GM21360 (cell line): ENCODE measurements around the gene ST7L.

Source experiments
- ATAC-seq: cut with Tn5 transposase; IDR thresholded peaks from one replicate; pipeline ENCODE4 v1.9.1; 2021; ENCODE audit warnings: mild to moderate bottlenecking, moderate library complexity; ENCODE audit not compliant: unreplicated experiment

ST7L gene

DNA sequence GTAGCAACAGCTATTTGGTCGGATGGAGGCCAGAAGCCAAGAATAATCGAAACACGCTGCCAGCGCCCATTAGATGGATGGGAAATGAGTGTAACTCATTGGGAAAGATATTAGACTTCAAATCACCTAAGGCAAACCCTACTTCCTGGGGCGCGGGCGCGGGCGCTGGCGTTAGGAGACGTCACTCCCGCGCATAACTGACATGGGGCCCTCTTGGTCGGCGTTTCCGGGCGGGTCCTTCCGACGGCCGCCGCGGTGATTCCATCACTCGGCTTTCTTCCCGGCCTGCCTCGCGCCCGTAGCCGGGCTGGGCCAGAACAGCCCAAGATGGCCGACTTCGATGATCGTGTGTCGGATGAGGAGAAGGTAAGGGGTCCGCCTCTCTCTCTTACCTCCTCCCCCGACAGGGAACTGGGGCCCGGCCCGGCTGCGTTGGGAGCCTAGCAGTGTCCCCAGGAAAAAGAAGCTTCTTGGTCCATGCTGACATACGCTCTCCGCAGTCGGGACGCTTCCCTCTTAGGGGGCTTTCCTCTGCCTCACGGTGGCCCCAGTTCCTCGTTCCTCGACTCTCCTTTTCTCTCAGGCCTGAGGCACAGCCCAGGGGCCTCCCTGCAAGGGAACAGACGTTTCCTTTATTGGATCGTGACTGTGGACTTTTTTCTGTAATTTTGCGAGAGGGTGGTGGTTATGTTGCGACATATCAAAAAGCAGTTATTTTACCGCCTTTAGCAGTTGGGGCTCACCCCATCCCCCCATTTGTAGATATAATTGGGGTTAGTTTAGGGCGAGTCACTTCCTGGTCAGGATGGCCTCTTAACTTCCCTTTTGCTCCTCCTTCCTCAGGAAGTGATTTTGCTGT, 806 bp upstream of the ST7L start, which contains the start of gene CAPZA1:
TSS of gene CAPZA1 (plus strand) at position 315 of the 859 bp plus-strand sequence. CDS start at position 328, 13 bp downstream.
- ATAC-seq = peak; percentile 76

DNA sequence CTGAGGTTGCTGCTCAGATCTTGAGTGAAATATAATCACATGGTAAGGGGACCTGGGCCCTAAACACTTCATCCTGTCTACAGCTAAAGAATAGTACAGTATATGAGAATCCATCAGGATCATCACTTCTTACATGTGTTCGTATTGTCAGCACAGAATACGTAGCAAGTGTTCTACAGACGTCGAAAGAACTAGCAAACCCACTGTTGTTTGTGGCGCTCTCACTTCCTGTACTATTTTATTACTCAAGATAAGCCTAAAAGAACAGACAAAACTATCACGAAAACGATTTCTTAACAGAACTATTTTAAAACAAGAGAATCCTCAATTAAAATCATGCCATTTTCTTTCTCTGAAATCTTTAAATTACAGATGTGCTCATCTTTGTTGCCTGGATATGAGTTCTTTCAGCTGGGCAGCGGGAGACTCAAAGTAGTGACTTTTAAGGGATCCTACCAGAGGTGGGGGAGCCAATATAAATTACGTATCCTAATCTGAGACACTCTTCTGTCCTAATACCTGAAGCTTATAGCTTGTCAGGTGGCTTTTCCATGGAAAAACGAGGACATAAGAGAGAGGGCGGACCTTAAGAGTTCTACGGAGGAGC, 724 bp downstream of the ST7L start:
- ATAC-seq = no peak

DNA sequence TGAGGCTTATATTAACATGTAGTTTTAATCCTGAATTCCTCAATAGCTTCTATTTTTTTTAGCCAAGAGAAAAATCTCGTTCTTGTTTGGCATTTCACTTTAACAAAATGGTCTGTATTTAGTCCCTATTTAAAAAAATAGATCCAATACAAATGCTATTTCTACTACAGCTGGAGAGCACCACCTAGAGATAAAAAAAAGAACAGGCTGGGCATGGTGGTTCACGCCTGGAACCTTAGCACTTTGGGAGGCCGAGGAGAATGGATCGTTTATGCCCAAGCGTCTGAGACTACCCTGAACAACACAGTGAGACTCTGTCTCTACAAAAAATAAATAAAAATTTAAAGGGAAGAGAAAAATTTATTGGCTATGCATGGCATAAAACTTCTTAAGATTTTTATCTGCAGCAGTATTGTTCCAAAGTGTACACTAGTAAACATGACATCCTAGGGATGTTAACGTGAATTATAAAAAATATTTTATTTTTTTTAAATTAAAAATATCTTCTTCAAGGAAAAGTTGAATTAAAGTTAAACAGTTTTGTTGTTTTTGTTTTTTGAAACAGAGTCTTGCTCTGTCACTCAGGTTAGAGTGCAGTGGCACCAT, 4.4 kb downstream of the ST7L start:
- ATAC-seq = no peak

DNA sequence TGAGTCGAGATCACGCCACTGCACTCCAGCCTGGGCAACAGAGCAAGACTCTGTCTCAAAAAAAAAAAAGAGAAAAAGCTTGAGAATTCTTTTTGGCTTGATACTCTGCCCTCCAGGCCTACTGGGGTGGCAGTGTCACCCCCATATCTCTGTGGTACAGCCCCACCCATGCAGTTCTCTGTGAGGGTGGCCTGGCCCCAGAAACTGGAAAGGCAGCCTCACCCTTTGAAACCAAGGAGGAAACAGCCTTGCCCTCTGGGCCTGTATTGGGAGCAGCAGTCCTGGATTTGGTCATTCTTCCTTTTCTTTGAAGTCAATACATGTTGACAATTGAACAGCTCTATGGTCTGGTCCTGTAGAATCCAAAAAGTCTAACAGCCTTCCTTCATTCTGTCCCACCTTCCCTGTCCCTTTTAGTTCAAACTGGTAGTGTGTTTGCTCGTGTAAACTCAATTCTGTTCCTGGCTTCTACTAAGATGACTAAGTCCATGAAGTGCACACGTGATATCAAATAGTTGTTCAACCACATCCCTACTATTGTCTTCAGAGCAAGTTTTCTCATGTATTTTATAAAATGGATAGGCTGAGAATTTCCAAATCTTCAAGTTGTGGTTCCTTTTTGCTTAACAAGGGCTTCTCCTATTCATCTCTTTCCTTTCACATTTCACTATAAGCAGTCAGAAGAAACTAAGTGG, 13.2 kb downstream of the ST7L start:
- no peak for ATAC-seq

DNA sequence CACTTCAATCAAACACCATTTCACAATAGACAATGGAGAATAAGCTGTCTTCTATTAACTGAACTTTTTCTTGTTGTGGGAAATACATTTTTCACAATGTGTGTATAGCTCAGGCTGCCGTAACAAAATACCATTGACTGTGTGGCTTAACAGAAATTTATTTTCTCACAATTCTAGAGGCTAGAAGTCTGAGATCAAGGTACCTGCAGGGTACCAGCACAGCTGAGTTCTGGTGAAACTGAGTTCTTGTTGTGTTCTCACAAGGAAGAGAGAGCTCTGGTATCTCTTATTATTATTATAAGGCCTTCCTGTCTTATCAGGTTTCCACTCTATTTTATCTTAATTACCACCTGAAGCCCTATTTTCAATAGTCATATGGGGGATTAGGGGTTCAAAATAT, 15.4 kb downstream of the ST7L start:
- ATAC-seq = no peak

DNA sequence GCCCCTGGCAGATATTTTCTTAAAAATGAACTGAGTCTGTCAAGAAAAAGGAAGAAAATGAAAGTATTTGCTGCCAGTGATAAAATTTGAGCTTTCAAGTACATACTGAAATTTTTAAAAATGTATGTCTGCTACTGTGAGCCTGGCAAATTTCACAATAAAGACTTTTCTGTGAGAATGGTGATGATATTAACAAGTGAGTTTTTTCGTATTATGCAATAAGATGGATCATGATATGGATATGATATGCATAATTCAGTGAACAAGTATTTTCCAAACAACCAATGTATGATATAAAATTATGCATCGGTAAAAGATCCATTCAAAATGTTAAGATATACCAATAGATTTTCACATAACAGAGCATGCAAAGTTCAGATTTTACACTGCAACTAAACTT, 15.9 kb downstream of the ST7L start:
- no peak for ATAC-seq

DNA sequence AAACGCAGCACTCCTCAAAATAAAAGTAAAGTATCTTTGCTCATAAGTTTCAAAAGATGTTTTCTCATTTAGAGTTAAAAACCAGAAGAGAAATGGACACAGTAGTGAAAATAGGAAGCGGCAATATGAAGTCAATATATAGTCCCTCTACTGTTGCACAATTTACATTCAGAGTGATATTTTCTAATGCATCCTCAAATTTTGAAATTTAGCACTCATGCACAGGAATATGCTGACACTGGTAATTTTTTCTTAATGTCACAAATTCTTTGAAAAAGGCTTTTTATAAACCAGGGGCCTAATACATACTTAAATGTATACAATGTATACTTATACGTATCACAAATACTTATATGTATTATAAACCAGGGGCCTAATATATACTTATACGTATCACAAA, 19.5 kb downstream of the ST7L start:
- no peak for ATAC-seq

DNA sequence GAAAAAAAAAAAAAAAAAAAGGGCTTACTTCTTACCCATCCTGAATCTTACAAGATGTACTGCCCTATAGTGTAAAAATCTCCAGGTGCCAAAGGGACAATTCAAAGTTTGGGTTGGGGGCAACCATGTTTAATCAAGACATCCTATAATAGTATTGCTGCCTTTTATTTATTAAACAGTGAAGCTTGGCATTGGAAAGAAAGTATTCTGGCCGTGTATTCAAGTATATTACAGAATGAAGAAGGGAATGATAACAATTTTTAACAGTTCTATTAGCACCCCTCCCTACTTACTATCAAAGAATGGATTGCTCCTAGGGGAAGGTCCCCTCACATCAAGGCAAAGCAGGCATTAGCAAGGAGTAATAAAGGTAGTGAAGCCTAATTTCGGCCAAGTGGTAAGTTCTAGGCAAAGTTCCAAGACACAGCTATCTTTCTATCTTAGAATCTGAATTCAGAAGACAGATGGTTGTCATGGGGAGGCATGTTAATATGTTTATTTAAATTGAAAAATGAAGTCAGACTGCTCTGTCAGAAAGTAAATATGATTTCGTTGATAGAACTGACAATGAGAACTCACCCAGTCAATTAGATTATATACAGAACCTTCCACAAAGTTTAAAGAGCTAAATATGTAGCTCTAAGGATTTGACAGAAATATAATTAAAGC, 24.6 kb downstream of the ST7L start:
- ATAC-seq = no peak

DNA sequence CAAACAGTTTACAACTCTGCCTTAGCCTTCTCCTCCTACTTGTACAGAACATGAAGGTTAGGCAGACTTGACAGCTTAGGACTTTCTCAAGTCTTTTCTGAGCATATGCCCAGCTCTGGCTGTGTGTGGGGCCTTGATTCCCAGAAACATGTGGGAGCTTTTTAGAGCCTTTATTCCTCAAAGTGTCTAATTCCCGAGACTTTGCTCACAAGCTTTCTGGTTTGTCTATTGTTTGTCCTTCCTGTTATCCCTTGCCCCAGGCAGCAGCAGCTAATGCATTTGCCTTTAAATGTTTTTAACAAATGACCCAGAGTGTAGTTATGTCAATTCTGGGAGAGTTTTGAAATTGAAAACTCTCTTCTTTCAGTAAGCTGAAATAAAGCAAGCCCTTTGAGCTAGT, 29.2 kb downstream of the ST7L start:
- ATAC-seq = no peak

DNA sequence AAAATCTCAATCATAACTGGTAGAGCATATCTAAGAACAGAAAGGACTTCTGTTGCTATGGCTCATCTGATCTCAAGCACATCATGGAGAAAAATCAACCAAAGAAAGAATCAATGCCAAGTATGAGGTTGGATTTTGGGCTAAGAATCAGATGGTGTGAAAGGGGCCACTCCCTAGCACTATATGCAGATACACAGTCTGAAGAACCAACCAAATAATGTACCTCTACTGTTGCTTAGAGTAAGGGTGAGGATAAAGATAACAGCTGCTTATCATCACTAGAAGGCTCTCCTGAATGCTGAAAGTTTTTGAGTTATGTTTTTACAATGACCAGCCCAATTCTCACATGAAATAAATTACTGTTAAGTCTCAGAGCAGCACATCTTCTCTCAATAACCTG, 35.6 kb downstream of the ST7L start:
- no peak for ATAC-seq

DNA sequence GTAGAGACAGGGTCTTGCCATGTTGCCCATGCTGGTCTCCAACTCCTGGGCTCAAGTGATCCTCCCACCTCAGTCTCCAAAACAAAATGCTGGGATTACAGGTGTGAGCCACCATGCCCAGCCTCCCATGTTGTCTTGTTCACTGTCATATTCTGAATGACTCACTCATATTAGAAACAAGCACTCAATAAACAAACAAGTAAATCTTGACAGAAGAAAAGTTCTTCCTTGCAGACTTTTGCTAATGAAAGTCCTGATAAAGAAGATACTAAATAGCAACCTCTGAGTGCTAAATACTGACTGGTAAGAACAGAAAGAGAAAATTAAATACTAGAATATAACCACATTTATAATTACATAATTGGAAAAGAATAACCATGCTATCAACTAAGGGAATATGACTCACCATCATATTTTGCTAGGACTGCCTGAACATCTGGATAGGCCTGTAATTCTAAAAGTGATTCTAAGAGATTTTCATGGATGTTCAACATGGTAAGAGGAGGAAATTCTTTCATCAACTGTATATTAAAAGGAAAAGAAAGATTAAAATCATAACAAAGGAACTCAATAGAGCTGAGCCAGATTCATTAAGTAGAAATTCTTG, 37.3 kb downstream of the ST7L start:
- no peak for ATAC-seq

DNA sequence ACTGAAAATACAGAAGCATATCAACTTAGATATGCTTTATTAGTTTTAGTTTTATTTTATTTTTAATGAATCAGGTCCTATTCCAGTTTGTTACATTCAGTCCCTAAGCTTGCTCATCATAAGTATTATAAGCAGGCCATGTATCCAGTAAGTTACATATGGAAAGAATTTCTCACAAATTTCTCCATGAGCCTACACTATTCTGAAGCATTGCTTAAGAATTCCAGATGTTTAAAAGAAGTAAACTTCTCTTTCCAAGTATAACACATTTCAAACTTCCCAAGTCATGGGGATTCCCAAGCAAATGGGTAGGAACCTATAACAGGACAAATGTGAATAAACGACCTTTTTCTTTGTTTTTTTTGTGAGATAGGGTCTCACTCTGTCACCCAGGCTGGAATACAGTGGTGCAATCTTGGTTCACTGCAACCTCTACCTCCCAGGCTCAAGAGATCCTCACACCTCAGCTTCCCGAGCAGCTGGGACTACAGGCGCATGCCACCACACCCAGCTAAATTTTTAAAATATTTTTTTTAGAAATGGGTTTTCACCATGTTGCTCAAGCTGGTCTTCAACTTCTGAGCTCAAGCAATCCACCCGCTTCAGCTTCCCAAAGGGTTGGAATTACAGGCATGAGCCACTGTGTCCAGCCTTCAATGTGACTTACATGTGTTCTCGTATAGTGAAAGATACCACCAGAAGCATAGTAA, 39.0 kb downstream of the ST7L start:
- no peak for ATAC-seq

DNA sequence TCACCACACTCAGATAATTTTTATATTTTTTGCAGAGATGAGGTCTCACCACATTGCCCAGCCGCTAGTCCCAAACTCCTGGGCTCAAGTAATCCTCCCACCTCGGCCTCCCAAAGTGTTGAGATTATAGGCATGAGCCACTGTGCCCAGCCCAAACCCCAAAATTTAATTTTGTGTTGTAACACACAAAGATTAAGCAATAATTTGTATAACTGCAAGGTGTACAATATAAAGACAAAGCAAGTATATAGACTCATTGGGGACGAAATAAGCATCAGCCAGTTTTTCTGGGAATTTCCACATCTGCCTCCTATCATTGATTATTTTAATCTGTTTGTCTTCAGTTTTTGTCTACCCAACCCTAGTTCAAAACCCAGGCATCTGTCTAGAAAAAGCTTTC, 42.7 kb downstream of the ST7L start:
- ATAC-seq = no peak

DNA sequence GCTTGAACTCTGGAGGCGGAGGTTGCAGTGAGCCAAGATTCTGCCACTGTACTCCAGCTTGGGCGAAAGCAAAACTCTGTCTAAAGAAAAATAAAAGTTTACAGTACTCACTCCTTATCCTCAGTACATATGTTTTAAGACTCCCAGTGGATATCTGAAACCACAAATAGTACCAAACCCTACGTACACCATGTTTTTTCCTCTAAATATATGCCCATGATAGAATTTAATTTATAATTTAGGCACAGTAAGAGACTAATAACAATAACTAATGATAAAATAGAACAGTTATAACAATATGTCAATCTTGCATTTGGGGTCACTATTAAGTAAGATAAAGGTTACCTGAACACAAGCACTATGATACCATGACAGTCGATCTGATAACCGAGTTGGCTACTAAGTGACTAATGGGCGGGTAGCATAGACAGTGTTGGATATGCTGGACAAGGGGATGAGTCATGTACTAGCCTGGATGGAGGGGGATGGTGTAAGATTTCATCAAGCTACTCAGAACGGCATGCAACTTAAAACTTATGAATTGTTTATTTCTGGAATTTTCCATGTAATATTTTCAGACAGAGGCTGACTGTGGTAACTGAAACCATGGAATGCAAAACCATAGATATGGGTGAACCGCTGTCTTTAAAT, 43.7 kb downstream of the ST7L start:
- ATAC-seq = no peak

DNA sequence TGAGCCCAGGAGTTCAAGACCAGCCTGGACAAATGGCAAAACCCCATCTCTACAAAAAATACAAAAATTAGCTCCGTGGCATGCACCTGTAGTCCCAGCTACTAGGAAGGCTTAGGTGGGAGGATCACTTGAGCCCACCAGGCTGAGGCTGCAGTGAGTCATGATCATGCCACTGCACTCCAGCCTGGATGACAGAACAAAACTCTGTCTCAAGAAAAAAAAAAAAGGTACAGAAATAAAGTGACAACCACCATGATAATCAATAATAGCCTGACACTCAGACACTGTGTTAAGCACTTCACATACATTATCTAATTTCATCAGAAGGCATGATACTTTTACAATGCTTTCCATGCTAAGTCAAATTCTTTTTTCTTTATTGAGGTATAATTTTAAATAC, 53.1 kb downstream of the ST7L start:
- no peak for ATAC-seq

DNA sequence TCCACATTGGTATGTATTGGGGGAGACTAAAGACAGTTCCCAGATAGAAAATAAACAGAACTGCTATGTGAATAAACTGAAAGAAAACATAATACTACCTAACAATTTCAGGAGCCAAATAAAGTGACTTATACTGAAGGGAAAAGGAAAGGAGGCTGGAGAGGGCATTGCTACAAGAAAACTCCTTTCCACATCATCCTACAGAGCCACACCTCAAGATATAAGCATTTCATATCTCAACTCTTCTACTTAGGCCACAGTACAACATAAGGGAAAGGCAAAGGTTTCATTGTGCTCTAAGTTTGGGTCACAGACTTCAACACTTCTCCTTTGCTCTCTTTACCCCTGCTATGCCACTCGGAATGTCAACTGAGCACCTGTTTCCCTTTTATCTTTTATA, 54.9 kb downstream of the ST7L start:
- no peak for ATAC-seq

DNA sequence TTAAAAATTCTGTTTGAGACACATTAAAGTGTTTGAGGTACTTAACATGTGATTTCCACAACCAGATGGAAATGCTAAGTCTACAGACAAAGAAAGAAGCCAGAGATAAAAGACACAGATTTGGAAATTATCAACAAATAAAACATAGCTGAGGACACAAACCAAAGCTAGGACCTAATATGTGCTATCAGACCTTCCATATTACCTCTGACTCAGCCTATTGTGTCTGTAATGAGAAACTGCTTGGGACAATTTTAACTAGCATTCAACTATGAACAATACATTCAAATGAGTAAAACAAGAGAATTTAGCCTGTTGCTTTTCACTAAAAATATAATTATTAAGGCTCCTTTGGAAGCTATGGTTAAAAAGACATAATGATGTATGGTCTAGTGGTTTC, 55.6 kb downstream of the ST7L start:
- no peak for ATAC-seq

DNA sequence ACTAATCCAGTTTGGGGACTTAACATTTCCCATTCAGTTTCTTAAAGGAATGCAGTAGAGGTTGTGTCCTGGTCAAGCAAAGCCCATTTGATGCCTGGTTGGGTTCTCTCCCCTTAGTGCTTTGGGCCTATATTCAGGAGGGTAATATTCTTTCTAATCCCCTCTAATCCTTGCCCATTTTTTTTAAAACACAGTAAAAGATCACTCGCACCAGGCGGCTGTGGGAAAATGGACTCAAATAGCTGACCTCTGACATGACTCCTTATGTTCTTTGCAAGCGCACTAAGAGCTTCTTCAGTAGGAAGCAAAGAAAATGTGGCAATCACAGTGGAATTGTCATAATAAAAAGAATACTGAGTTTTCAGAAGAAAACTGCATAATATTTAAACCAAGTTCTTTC, 60.3 kb downstream of the ST7L start:
- no peak for ATAC-seq

DNA sequence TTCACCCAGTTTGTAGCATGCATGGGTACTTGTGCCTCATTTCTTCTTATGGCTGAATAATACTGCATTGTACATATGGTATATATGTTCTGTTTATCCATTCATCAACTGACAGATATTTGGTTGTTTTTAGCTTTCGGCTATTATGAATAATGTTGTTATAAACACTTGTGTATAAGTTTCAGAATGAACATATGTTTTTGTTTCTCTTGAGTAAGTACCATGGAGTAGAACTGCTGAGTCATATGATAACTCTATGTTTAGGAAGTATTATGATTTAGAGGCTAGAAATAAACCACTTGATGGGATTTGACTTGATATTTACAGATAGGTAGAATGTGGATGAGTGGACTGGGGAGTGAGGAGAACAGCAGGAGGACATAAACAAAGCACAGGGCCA, 61.6 kb downstream of the ST7L start:
- ATAC-seq = no peak
